ENCODE measurements around the gene EXOC1. TPM values are rescaled to one million over a fixed set of nuclear protein-coding genes. Genes with fewer than 3 reads are reported as not detected.

The EXOC1 gene
- total and polyA plus RNA-seq, 11 donors = 11.0 to 27.7 (median 21.4) TPM

DNA sequence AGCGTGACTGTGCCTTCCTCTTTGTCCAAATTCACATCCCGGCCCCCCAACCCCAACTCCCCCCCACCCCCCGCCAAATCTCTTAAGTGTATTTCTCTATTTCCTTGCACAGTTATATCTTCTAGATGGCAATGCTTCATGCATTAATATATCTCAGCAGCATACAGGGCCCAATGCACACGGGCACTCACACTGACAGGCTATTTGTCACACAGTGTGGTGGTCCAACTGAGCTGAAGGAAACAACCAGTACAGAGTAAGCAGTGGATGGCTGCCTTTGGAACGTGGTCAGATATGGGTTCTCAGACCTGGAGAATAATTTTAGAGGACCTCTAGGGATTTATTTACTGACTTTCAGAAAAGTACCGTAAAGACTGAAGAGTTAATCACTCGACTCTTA lies 681 bp downstream of the EXOC1 start:
- TF ChIP-seq CTCF (IDR thresholded peaks at IDR 0.05) (no peak), POLR2A (IDR thresholded peaks at IDR 0.05) (no peak)
- peaks cover 3 to 30% (median 18%) of the 10 kb centered on the region in 12 donors for H3K4me1 ChIP-seq
- intact Hi-C loops (cut with DNase I) = loop anchor here in 8 of 10 donors (5.0 to 10.0 kb wide), 5 partner anchors 93 to 509 kb away; partner anchors contain the start of genes CLOCK (in 6 of the 8), CEP135 (in 2 of the 8) and SRD5A3 (in 2 of the 8)
- H3K4me3 ChIP-seq = peak overlapping the region; percentile 55 to 98 (median 91)
- no peaks in the 10 kb centered on the region for H3K27me3 ChIP-seq
- ATAC-seq (peak in 1 of 4 donors; percentile 41), DNase-seq (no peak)
- H3K36me3 ChIP-seq = peaks cover 0 to 11% (median 10%) of the 10 kb centered on the region in 9 donors
- H3K27ac ChIP-seq = peak overlapping the region; percentile 64 to 92 (median 87)
- H3K9me3 ChIP-seq = no peaks in the 10 kb centered on the region
- WGBS, 4 donors = 12 to 16% (median 15%) methylated on average over 7 of the region's 7 CpGs

DNA sequence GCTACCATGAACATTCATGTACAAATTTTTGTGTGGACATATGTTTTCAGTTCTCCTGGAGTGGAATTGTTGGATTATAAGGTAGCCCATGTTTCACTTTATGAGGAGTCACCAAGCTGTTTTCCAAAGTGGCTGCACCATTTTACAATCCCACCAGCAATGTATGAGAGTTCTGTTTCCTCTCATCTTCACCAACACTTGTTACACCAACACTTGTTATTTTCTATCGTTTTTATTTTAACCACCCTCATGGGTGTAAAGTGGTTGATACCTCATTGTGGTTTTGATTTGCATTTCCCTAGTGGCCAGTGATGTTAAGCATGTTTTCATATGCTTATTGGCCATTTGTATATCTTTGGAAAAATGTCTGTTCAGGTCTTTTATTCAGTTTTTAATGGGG lies 4.1 kb downstream of the EXOC1 start:
- ATAC-seq = no peak
- no peak overlapping the region for H3K27ac ChIP-seq
- H3K27me3 ChIP-seq = no peaks in the 10 kb centered on the region
- H3K4me1 ChIP-seq = peaks cover 3 to 26% (median 18%) of the 10 kb centered on the region in 12 donors
- no peaks in the 10 kb centered on the region for H3K9me3 ChIP-seq
- no peak overlapping the region for H3K4me3 ChIP-seq
- intact Hi-C loops (cut with DNase I) = loop anchor here in 6 of 10 donors (10.0 kb wide), 3 partner anchors 313 to 513 kb away; partner anchors contain the start of genes CLOCK (in 4 of the 6) and SRD5A3 (in 2 of the 6)
- peaks cover 0 to 44% (median 37%) of the 10 kb centered on the region in 9 donors for H3K36me3 ChIP-seq
- no peak for TF ChIP-seq CTCF (IDR thresholded peaks at IDR 0.05)
- no peak for TF ChIP-seq POLR2A (IDR thresholded peaks at IDR 0.05)
- no peak for DNase-seq
- 91 to 97% (median 94%) methylated on average over 1 of the region's 1 CpG for WGBS, 4 donors

- intact Hi-C loops (cut with DNase I) = loop anchor here (5.0 to 10.0 kb wide), 6 partner anchors 312 to 885 kb away; partner anchors contain the start of genes CLOCK (in 7 of the 10) and SRD5A3 (in 4 of the 10)
- 70 to 97% (median 85%) methylated on average over 2 of the region's 2 CpGs for WGBS, 4 donors
- DNase-seq = no peak
- H3K4me1 ChIP-seq = peaks cover 0 to 14% (median 8%) of the 10 kb centered on the region in 12 donors
- no peak overlapping the region for H3K4me3 ChIP-seq
- peaks cover 0 to 66% (median 55%) of the 10 kb centered on the region in 9 donors for H3K36me3 ChIP-seq
- no peak overlapping the region for H3K27ac ChIP-seq
- no peaks in the 10 kb centered on the region for H3K27me3 ChIP-seq
- no peaks in the 10 kb centered on the region for H3K9me3 ChIP-seq
- no peak for TF ChIP-seq CTCF (IDR thresholded peaks at IDR 0.05)
- no peak for TF ChIP-seq POLR2A (IDR thresholded peaks at IDR 0.05)
- no peak for ATAC-seq
Observed at GRCh38 chr4:55859711-55860110, 6.3 kb downstream of the EXOC1 start.

- no peaks in the 10 kb centered on the region for H3K27me3 ChIP-seq
- H3K4me3 ChIP-seq = no peak overlapping the region
- peaks cover 0 to 30% (median 15%) of the 10 kb centered on the region in 12 donors for H3K4me1 ChIP-seq
- 91 to 99% (median 94%) methylated on average over 1 of the region's 1 CpG for WGBS, 4 donors
- no peaks in the 10 kb centered on the region for H3K9me3 ChIP-seq
- TF ChIP-seq CTCF (IDR thresholded peaks at IDR 0.05) (no peak), POLR2A (IDR thresholded peaks at IDR 0.05) (no peak)
- ATAC-seq = no peak
- DNase-seq = no peak
- intact Hi-C loops (cut with DNase I) = loop anchor here in 5 of 10 donors (5.0 to 10.0 kb wide), 6 partner anchors 317 to 890 kb away; partner anchors contain the start of genes CLOCK (in 3 of the 5) and SRD5A3 (in 2 of the 5)
- H3K36me3 ChIP-seq = peaks cover 0 to 75% (median 65%) of the 10 kb centered on the region in 9 donors
- H3K27ac ChIP-seq = peak overlapping the region in 1 of 12 donors; percentile 76
Observed at GRCh38 chr4:55864577-55865223, 11.3 kb downstream of the EXOC1 start.
